Measurements from ENCODE around the gene BRINP1.

Gene BRINP1

DNA sequence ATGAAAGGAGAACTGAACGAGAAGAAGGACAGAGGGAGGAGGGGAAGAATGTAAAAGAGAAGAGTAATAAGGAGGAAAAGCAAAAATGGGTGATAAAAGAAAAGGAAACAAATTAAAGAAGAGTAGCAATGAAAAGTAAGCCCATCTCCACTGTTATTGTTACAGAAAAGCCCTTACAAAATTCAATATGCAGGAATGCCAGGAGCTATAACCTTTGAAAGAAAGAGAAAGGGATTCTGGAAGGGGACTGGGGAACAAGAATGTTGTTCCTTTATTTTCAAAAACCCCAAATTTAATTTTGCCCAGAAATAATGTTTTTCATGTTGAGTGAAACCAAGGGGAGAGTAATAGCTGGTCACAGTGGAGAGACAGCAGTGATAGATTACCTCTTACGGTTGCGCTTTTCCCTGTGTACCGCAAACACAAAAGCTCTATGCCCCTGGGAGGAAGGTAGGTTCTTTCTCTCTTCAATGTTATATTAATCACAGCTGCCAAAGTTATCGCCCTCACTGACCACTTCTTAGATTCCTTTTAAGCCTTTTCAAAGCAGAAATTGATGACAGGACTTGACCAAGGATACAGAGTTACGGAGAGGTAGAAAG is 86.7 kb downstream of the BRINP1 start:
- no peaks in the 10 kb centered on the region for H3K4me1 ChIP-seq (ENCODE audit: control insufficient read depth in 5 of 5, insufficient read depth in 5 of 5, low read length in 5 of 5)
- H3K36me3 ChIP-seq (ENCODE audit: control insufficient read depth in 5 of 5, insufficient read depth in 5 of 5, low read length in 5 of 5): no peaks in the 10 kb centered on the region
- H3K4me3 ChIP-seq (ENCODE audit: low read depth in 1 of 5, low read length in 5 of 5): no peak overlapping the region
- H3K27me3 ChIP-seq (ENCODE audit: control insufficient read depth in 5 of 5, insufficient read depth in 4 of 5, low read length in 5 of 5): peaks cover 0 to 9% (median 0%) of the 10 kb centered on the region in 5 donors
- no peaks in the 10 kb centered on the region for H3K9me3 ChIP-seq (ENCODE audit: control insufficient read depth in 5 of 5, low read length in 5 of 5)
- no peak overlapping the region for H3K9ac ChIP-seq (ENCODE audit: low read length in 5 of 5)
- H3K27ac ChIP-seq (ENCODE audit: low read depth, low read length): no peak overlapping the region

DNA sequence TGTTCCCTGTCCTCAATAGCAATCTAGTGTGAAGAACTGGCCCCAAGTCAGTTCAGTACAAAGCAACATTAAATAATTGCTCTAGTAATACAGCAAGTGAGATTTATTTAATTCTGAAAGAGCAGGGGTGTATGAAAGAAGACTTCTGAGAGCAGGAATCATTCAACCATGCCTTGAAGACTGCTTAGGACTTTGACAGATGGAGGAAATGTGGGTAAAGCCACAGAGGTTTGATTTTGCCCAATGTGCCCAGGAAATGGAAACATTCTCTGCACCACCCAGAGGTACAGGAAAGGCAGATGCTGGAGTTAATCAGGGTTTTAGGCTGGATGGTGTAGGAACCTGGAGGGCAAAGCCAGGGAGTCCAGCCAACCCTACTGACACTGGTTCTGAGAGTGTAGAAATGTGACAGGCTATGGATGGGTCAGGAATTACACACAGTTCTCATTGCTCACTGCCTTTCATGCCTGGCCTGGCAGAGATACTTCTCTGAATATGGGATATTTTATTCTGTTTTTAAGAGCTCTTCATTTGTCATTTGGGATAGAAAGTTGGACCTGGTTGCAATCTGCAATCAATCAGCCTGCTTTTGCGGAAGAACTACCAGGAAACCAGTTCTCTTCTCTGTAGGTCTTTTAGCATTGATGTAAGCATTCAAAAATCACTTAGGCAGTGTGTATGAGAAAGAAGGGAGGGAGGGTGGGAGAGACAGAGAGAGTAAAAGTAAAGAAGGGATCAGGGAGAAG is 88.3 kb downstream of the BRINP1 start:
- Histone ChIP-seq H3K9me3 (ENCODE audit: control insufficient read depth in 5 of 5, low read length in 5 of 5) (no peaks in the 10 kb centered on the region), H3K4me3 (ENCODE audit: low read depth in 1 of 5, low read length in 5 of 5) (no peak overlapping the region), H3K4me1 (ENCODE audit: control insufficient read depth in 5 of 5, insufficient read depth in 5 of 5, low read length in 5 of 5) (no peaks in the 10 kb centered on the region), H3K36me3 (ENCODE audit: control insufficient read depth in 5 of 5, insufficient read depth in 5 of 5, low read length in 5 of 5) (no peaks in the 10 kb centered on the region), H3K27me3 (ENCODE audit: control insufficient read depth in 5 of 5, insufficient read depth in 4 of 5, low read length in 5 of 5) (peaks cover 0 to 9% (median 0%) of the 10 kb centered on the region in 5 donors), H3K9ac (ENCODE audit: low read length in 5 of 5) (no peak overlapping the region), H3K27ac (ENCODE audit: low read depth, low read length) (no peak overlapping the region)

DNA sequence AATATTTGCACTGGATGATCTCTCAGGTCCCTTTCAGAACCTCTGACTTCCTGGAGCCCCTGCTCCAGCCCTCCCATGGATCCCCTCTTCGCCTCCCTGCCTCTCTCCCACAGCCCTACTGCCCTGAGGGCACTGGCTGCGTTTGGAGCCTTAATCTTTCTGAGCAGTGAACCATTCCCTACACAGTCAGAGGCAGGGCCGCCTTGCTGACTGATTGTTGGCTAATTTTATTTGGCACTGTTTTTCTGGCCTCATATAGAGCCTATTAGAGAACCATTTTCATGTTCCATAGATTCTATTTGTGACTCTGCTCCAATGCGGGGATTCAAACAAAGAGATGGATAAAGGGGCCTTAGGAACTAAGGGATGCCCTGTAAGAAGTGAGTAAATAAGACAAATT is 91.1 kb downstream of the BRINP1 start:
- Histone ChIP-seq H3K4me3 (ENCODE audit: low read depth in 1 of 5, low read length in 5 of 5) (no peak overlapping the region), H3K27me3 (ENCODE audit: control insufficient read depth in 5 of 5, insufficient read depth in 4 of 5, low read length in 5 of 5) (peaks cover 0 to 6% (median 0%) of the 10 kb centered on the region in 5 donors), H3K9me3 (ENCODE audit: control insufficient read depth in 5 of 5, low read length in 5 of 5) (no peaks in the 10 kb centered on the region), H3K4me1 (ENCODE audit: control insufficient read depth in 5 of 5, insufficient read depth in 5 of 5, low read length in 5 of 5) (no peaks in the 10 kb centered on the region), H3K9ac (ENCODE audit: low read length in 5 of 5) (no peak overlapping the region), H3K27ac (ENCODE audit: low read depth, low read length) (no peak overlapping the region), H3K36me3 (ENCODE audit: control insufficient read depth in 5 of 5, insufficient read depth in 5 of 5, low read length in 5 of 5) (no peaks in the 10 kb centered on the region)

DNA sequence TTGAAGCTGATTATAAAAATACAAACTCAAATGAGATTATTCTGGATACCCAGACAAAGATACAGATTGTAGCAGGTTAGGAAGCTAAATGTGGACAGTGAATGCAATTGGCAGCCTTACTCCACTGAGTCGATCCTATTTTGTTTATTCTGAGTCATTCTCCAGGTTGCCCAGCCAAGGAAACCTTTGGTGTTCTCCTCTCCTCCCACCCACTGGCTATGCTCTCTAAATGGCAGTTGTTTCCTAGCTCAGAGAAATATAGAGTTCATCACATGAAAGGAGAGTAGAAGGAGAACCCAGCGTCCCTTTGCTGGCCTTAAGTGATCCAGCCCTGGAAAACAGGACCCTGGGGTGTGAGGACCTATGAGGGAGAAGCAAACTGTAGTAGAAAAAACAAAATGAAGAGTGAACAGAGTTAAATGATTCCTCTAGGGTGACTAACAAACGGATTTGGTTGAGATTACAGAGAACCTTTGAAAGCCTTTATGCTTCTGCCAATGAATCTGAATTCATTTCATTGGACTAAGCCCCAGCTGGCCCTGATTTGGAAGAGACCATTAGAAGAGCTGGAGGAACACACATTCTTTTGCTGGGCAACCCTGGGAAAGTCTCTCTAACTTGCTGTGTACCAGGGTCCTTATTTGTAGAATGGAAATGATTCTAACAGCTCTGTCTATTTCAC is 95.1 kb downstream of the BRINP1 start:
- Histone ChIP-seq H3K27ac (ENCODE audit: low read depth, low read length) (no peak overlapping the region), H3K27me3 (ENCODE audit: control insufficient read depth in 5 of 5, insufficient read depth in 4 of 5, low read length in 5 of 5) (no peaks in the 10 kb centered on the region), H3K36me3 (ENCODE audit: control insufficient read depth in 5 of 5, insufficient read depth in 5 of 5, low read length in 5 of 5) (no peaks in the 10 kb centered on the region), H3K4me3 (ENCODE audit: low read depth in 1 of 5, low read length in 5 of 5) (no peak overlapping the region), H3K4me1 (ENCODE audit: control insufficient read depth in 5 of 5, insufficient read depth in 5 of 5, low read length in 5 of 5) (no peaks in the 10 kb centered on the region), H3K9me3 (ENCODE audit: control insufficient read depth in 5 of 5, low read length in 5 of 5) (no peaks in the 10 kb centered on the region), H3K9ac (ENCODE audit: low read length in 5 of 5) (no peak overlapping the region)

DNA sequence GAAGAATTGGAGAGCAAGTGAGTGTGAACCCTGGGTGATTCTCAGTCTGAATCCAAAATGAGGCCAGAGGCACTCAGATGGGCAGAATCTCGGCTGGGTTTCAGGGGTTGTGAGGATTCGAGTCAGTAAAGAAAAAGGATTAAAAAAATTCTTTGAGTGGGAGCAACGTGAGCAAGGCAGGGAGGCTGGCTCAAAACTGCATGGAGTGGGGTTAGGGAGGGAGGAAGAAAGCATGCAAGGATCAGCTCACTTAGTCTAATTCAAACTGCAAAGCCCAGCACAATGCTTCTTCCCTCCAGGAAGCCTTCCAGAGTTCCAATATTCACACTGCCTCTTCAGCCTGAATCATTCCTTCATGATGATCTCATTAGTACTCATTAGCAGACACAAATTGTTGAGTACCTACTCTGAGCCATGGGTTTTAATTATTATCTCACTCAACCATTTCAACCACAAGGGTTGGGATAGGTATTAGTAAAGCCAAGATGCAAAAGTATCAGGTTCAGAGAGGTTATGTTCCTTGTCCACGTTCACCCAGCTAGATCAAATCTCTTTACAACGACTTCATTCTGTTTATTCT is 95.8 kb downstream of the BRINP1 start:
- no peaks in the 10 kb centered on the region for H3K9me3 ChIP-seq (ENCODE audit: control insufficient read depth in 5 of 5, low read length in 5 of 5)
- H3K4me3 ChIP-seq (ENCODE audit: low read depth in 1 of 5, low read length in 5 of 5): no peak overlapping the region
- H3K9ac ChIP-seq (ENCODE audit: low read length in 5 of 5): no peak overlapping the region
- H3K36me3 ChIP-seq (ENCODE audit: control insufficient read depth in 5 of 5, insufficient read depth in 5 of 5, low read length in 5 of 5): no peaks in the 10 kb centered on the region
- H3K27me3 ChIP-seq (ENCODE audit: control insufficient read depth in 5 of 5, insufficient read depth in 4 of 5, low read length in 5 of 5): no peaks in the 10 kb centered on the region
- H3K27ac ChIP-seq (ENCODE audit: low read depth, low read length): no peak overlapping the region
- no peaks in the 10 kb centered on the region for H3K4me1 ChIP-seq (ENCODE audit: control insufficient read depth in 5 of 5, insufficient read depth in 5 of 5, low read length in 5 of 5)

DNA sequence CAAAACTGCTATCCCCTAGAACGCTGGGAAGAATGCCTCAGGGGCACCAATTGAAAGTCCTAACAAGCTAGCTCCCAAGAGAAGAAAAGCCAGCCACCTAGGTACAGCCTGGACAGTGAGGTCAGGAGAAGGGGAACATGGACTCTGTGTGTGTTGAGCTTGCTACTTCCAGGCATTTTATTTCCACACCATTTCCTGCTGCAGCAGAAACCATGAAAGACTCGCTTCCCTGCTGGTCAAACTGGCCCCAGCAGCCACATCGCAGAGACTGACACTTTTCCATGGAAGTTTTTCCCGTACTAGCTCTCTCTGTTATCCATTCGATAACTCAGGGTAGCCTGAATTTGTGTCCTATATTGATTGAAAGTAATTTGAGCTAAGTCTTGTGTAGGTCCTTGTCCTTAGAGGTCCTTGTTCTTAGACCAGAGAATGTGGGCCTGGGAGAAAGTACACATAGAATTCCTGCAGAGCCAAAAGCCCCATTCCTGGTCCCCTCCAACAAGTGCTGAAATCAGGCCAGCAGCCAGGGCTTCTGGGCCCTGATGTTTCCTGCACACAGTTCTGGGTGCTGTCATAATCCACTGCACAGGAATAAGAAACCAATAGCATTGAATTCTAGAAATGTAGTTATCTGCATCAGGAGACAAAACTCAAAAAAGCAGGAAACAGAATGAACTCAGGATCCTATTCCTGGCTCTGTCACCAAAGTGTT is 96.6 kb downstream of the BRINP1 start:
- no peak overlapping the region for H3K4me3 ChIP-seq (ENCODE audit: low read depth in 1 of 5, low read length in 5 of 5)
- no peaks in the 10 kb centered on the region for H3K4me1 ChIP-seq (ENCODE audit: control insufficient read depth in 5 of 5, insufficient read depth in 5 of 5, low read length in 5 of 5)
- H3K36me3 ChIP-seq (ENCODE audit: control insufficient read depth in 5 of 5, insufficient read depth in 5 of 5, low read length in 5 of 5): no peaks in the 10 kb centered on the region
- no peaks in the 10 kb centered on the region for H3K9me3 ChIP-seq (ENCODE audit: control insufficient read depth in 5 of 5, low read length in 5 of 5)
- H3K27me3 ChIP-seq (ENCODE audit: control insufficient read depth in 5 of 5, insufficient read depth in 4 of 5, low read length in 5 of 5): no peaks in the 10 kb centered on the region
- no peak overlapping the region for H3K27ac ChIP-seq (ENCODE audit: low read depth, low read length)
- no peak overlapping the region for H3K9ac ChIP-seq (ENCODE audit: low read length in 5 of 5)

DNA sequence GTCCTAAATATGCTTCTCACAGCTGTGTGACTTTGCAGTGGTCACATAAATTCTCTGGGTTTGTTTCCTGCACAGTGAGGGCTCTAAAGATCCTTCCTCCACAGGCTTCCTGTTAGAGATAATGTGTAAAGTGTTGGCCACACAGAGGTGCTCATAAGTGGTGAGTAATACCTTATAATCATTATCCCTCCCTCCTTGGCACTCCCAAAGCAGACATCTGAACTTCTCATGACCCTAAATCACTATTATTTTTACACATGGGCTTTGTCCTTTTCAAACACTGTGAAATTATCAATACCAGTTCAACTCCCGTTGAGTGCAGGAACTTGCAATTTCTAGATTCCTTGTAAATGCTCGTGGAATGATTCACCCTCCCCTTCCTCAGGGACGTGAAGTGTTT is 100.2 kb downstream of the BRINP1 start:
- no peak overlapping the region for H3K9ac ChIP-seq (ENCODE audit: low read length in 5 of 5)

DNA sequence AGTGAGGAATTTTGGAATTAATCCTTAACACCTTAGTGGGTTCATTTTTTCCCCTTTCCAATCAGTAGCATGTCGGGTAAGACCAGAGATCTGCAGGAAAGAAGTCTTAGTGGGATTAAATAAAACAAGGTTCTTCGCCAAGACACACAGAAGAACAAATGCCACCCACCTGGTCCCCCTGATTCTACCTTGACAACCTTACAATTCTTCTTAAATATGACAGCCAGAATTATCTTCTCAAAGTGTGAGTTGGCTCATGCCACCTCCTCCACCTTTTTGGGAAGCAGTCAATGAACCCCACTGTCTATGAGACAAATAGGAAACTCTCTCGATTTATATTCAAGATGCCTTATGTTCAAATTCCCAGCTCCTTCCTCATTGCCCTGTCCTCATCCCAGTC is 105.1 kb downstream of the BRINP1 start:
- Histone ChIP-seq H3K9ac (ENCODE audit: low read length in 5 of 5) (no peak overlapping the region), H3K4me3 (ENCODE audit: low read depth in 1 of 5, low read length in 5 of 5) (no peak overlapping the region), H3K27me3 (ENCODE audit: control insufficient read depth in 5 of 5, insufficient read depth in 4 of 5, low read length in 5 of 5) (no peaks in the 10 kb centered on the region), H3K27ac (ENCODE audit: low read depth, low read length) (no peak overlapping the region), H3K36me3 (ENCODE audit: control insufficient read depth in 5 of 5, insufficient read depth in 5 of 5, low read length in 5 of 5) (no peaks in the 10 kb centered on the region), H3K9me3 (ENCODE audit: control insufficient read depth in 5 of 5, low read length in 5 of 5) (no peaks in the 10 kb centered on the region), H3K4me1 (ENCODE audit: control insufficient read depth in 5 of 5, insufficient read depth in 5 of 5, low read length in 5 of 5) (no peaks in the 10 kb centered on the region)

More for the DNA sequence above, 100.2 kb downstream of the BRINP1 start:
- no peaks in the 10 kb centered on the region for H3K36me3 ChIP-seq (ENCODE audit: control insufficient read depth in 5 of 5, insufficient read depth in 5 of 5, low read length in 5 of 5)
- H3K4me3 ChIP-seq (ENCODE audit: low read depth in 1 of 5, low read length in 5 of 5): no peak overlapping the region
- H3K27me3 ChIP-seq (ENCODE audit: control insufficient read depth in 5 of 5, insufficient read depth in 4 of 5, low read length in 5 of 5): no peaks in the 10 kb centered on the region
- no peak overlapping the region for H3K27ac ChIP-seq (ENCODE audit: low read depth, low read length)
- no peaks in the 10 kb centered on the region for H3K4me1 ChIP-seq (ENCODE audit: control insufficient read depth in 5 of 5, insufficient read depth in 5 of 5, low read length in 5 of 5)
- H3K9me3 ChIP-seq (ENCODE audit: control insufficient read depth in 5 of 5, low read length in 5 of 5): no peaks in the 10 kb centered on the region

DNA sequence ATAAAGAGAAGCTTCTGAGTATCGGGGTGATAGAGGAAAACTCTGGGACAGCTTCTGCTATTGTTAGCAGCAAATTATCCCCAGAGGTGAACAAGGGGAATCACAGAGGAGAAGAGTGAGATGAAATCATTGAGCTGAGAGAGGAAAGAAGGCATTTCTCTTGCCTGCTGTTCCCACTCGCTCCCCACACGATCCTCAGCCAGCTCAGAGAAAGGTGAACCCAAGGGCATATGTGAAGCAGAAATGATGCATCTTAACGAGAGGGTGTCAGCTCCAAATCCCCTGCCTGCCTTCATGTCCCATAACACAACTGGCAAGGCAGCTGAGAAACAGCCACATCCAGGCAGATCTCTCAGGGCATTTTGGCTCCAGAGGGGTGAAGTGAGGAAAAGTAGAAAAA is 111.6 kb downstream of the BRINP1 start:
- H3K27me3 ChIP-seq (ENCODE audit: control insufficient read depth in 5 of 5, insufficient read depth in 4 of 5, low read length in 5 of 5): no peaks in the 10 kb centered on the region
- no peaks in the 10 kb centered on the region for H3K4me1 ChIP-seq (ENCODE audit: control insufficient read depth in 5 of 5, insufficient read depth in 5 of 5, low read length in 5 of 5)

More for the DNA sequence above, 111.6 kb downstream of the BRINP1 start:
- Histone ChIP-seq H3K4me3 (ENCODE audit: low read depth in 1 of 5, low read length in 5 of 5) (no peak overlapping the region), H3K9me3 (ENCODE audit: control insufficient read depth in 5 of 5, low read length in 5 of 5) (no peaks in the 10 kb centered on the region), H3K27ac (ENCODE audit: low read depth, low read length) (no peak overlapping the region), H3K9ac (ENCODE audit: low read length in 5 of 5) (no peak overlapping the region), H3K36me3 (ENCODE audit: control insufficient read depth in 5 of 5, insufficient read depth in 5 of 5, low read length in 5 of 5) (no peaks in the 10 kb centered on the region)

Data from subcutaneous abdominal adipose tissue (tissue), 5 donors.